Esophagus squamous epithelium (tissue), 5 donors: ENCODE data around the gene KIF17. TPM values are rescaled to one million over a fixed set of nuclear protein-coding genes. Genes with fewer than 3 reads are reported as not detected.

Source experiments
- DNase-seq: peaks from one replicate; lab custom pipeline; 2025; lab: John Stamatoyannopoulos, UW
- H3K27ac ChIP-seq, 4 donors: fragments of 200-600 bp; sonication (generic); one replicate each; pipeline ENCODE4 v1.5.1; 2016 to 2019; ENCODE audit warnings: mild to moderate bottlenecking in 1 of 4
- H3K27me3 ChIP-seq, 4 donors: fragments of 200-600 bp; sonication (generic); 1 replicate in 3 of 4; 2 replicates in 1 of 4; pipeline versions ENCODE4 v1.5.1 to v1.6.0; 2017 to 2021; ENCODE audit warnings: antibody characterized with exemption in 1 of 4
- H3K36me3 ChIP-seq, 3 donors: fragments of 200-600 bp; sonication (generic); one replicate each; pipeline ENCODE4 v1.5.1; 2016 to 2019
- H3K4me1 ChIP-seq, 3 donors: fragments of 200-600 bp; sonication (generic); one replicate each; pipeline ENCODE4 v1.5.1; 2017 to 2019
- H3K4me3 ChIP-seq, 4 donors: fragments of 200-600 bp; sonication (generic); 1 replicate in 3 of 4; 2 replicates in 1 of 4; pipeline ENCODE4 v1.5.1; 2016 to 2019; ENCODE audit warnings: mild to moderate bottlenecking in 2 of 4, moderate library complexity in 1 of 4
- H3K9me3 ChIP-seq, 3 donors: fragments of 200-600 bp; sonication (generic); one replicate each; pipeline ENCODE4 v1.5.1; 2016 to 2019
- POLR2A ChIP-seq, 4 donors: fragments of 450-650 bp; IDR thresholded peaks; one replicate each; pipeline ENCODE4 v1.6.1; 2017; ENCODE audit warnings: antibody characterized with exemption in 4 of 4, mild to moderate bottlenecking in 4 of 4, moderate library complexity in 3 of 4
- WGBS, 2 donors: methylation state at CpG; one replicate each; pipeline ENCODE4 v1.1.5; 2018; 5-methylcytosine and 5-hydroxymethylcytosine counted together
- intact Hi-C: fragments of 100-400 bp; cut with DNase I; formaldehyde crosslinking; loops from one replicate; pipeline ENCODE4 v1.15.0; 2022
- total RNA-seq, 4 donors: library from RNA; depleted of rRNA; stranded (reverse); fragments of >200 nt; gene quantifications; one replicate each; pipeline ENCODE4 v1.1.0, GENCODE V29; 2016
- TF ChIP-seq, protein P1 (sequence below), 6 experiments: fragments of 450-650 bp in 4 of 6; fragments of 200-600 bp in 2 of 6; sonication (generic) in 2 of 6; IDR thresholded peaks; one replicate each; pipeline ENCODE4 v1.5.1; 2016 to 2019; ENCODE audit warnings: antibody characterized with exemption in 6 of 6, mild to moderate bottlenecking in 4 of 6, moderate library complexity in 4 of 6
- donor health status: DM: yes; HTN: yes; CAD: no.

The KIF17 gene
- total RNA-seq = 1 to 10 TPM in 1 of 4 donors, under 1 TPM in 2, not detected in 1; 0.57 to 1.9 (median 0.85) TPM

DNA sequence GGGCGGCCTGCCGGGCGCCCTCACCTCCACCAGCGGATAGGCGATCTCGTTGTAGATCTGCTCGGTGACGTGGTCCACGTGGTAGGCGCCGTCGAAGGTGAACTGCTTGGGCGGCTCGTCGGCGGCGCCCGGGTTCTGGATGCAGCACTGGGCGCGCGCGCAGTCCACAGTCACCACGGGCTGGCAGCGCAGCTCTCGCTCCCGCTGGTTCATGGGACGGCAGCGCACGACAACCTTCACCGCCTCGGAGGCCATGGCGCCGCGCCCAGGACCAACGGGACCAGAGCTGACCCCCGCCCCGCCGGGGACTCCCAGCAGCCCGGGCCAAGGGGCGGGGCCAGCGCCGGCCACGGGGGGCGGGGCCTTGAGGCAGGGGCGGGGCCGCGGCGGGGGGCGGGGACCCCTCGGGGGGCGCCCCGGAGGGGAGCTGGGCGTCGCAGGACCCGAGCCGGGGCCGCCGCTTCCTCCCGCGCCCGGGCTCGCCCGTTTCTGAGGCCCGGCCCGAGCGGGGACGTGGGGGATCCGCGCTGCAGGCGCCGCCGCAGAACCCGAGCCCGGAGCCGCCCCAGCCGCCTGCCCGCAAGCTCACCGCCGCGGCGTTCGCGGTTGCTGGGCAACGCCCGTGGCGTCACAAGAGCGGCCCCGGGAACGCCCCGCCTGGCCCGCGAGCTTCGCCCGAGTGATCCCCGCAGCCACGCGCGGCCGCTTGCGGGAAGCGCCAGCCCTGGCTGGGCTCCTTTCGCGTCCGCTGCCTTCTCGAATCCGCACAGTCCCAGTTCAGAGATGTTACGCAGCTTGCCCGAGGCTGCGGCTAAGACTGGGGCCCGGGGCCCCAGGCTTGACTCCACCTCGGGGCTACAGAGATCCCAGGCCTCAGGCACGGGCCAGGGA, at the start of gene KIF17:
Gene KIF17 (minus strand): TSS at position 556 of the 891 bp plus-strand sequence. CDS start 301 bp downstream, at position 255.
- Histone ChIP-seq H3K27me3 (peaks cover 0 to 40% (median 0%) of the 10 kb centered on the region in 4 donors), H3K9me3 (no peaks in the 10 kb centered on the region), H3K36me3 (no peaks in the 10 kb centered on the region), H3K4me1 (peaks cover 4 to 15% (median 12%) of the 10 kb centered on the region in 3 donors), H3K27ac (no peak within 1 kb of the TSS), H3K4me3 (peak within 1 kb of the TSS; percentile 31 to 69 (median 48))
- 0% methylated on average over 1 to 10 of the region's 112 CpGs for WGBS, 2 donors
- intact Hi-C loops = no loop called here
- no peak for DNase-seq
- no peak for TF ChIP-seq POLR2A (IDR thresholded peaks at IDR 0.05)
- TF ChIP-seq, protein P1, sequence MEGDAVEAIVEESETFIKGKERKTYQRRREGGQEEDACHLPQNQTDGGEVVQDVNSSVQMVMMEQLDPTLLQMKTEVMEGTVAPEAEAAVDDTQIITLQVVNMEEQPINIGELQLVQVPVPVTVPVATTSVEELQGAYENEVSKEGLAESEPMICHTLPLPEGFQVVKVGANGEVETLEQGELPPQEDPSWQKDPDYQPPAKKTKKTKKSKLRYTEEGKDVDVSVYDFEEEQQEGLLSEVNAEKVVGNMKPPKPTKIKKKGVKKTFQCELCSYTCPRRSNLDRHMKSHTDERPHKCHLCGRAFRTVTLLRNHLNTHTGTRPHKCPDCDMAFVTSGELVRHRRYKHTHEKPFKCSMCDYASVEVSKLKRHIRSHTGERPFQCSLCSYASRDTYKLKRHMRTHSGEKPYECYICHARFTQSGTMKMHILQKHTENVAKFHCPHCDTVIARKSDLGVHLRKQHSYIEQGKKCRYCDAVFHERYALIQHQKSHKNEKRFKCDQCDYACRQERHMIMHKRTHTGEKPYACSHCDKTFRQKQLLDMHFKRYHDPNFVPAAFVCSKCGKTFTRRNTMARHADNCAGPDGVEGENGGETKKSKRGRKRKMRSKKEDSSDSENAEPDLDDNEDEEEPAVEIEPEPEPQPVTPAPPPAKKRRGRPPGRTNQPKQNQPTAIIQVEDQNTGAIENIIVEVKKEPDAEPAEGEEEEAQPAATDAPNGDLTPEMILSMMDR (IDR thresholded peaks at IDR 0.05) = no peak

DNA sequence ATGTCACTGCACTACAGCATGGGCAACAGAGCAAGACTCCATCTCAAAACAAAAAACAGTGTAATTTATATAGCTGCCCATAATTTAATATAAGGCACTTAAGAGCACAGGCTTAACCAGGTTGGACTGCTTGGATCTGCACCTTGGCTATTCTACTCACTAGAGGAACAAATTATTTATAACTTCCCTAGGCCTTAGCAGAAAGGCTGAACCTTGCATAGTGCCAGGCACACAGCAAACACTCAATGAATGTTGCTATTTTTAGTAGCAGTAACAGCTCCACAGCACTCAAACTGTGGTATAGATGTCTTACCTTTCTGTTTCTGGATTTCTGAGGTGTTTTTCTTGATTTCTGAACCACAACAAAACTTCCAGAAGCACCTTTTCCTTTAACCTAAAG, 49.5 kb upstream of the KIF17 start:
- no peaks in the 10 kb centered on the region for H3K4me1 ChIP-seq
- intact Hi-C loops = no loop called here
- TF ChIP-seq, protein P1 (IDR thresholded peaks at IDR 0.05) = no peak
- no peak for TF ChIP-seq POLR2A (IDR thresholded peaks at IDR 0.05)
- peaks cover 9 to 100% (median 73%) of the 10 kb centered on the region in 3 donors for H3K36me3 ChIP-seq
- no peaks in the 10 kb centered on the region for H3K27me3 ChIP-seq
- DNase-seq = no peak
- H3K27ac ChIP-seq = no peak overlapping the region
- no peak overlapping the region for H3K4me3 ChIP-seq
- H3K9me3 ChIP-seq = no peaks in the 10 kb centered on the region

DNA sequence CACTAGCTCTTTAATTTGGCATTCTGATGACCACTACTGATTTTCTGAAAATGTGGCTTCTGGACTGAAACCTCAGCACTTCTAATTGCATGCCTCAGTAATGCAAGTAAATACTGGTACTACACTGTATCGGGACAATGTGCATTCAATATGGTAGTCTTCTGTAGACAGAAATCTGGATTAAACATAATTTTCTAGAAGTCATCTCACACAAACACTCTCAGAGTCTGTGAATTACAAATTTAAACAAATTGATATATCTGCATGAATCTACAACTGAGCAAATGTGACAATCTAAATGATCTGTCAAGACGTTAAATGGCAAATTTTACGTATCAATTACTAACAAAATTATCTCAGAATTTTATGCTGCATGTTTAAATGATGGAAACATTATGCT, 45.6 kb upstream of the KIF17 start:
- Histone ChIP-seq H3K27ac (no peak overlapping the region), H3K4me1 (no peaks in the 10 kb centered on the region), H3K4me3 (no peak overlapping the region), H3K36me3 (peaks cover 21 to 100% (median 70%) of the 10 kb centered on the region in 3 donors), H3K9me3 (no peaks in the 10 kb centered on the region), H3K27me3 (no peaks in the 10 kb centered on the region)
- WGBS, 2 donors = 96 to 98% methylated on average over 3 of the region's 3 CpGs
- intact Hi-C loops = no loop called here
- no peak for TF ChIP-seq POLR2A (IDR thresholded peaks at IDR 0.05)
- TF ChIP-seq, protein P1 (IDR thresholded peaks at IDR 0.05) = no peak
- no peak for DNase-seq

DNA sequence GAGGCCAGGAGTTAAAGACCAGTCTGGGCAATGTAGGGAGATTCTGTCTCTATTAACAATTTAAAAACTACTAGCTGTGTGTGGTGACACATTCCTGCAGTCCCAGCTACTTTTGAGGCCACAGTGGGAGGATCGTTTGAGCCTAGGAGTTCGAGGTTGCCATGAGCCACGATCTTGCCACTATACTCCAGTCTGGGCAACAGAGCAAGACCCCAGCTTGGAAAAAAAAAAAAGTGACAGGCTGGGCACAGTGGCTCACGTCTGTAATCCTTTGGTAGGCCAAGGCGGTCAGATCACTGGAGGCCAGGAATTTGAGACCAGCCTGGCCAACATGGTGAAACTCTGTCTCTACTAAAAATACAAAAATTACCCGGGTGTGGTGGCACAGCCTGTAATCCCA, 42.5 kb upstream of the KIF17 start:
- Histone ChIP-seq H3K4me1 (no peaks in the 10 kb centered on the region), H3K27ac (no peak overlapping the region), H3K9me3 (no peaks in the 10 kb centered on the region), H3K4me3 (no peak overlapping the region), H3K36me3 (peaks cover 35 to 100% (median 74%) of the 10 kb centered on the region in 3 donors), H3K27me3 (no peaks in the 10 kb centered on the region)
- 92 to 94% methylated on average over 2 to 6 of the region's 6 CpGs for WGBS, 2 donors
- no peak for DNase-seq
- no peak for TF ChIP-seq POLR2A (IDR thresholded peaks at IDR 0.05)
- TF ChIP-seq, protein P1 (IDR thresholded peaks at IDR 0.05) = no peak
- intact Hi-C loops = no loop called here

DNA sequence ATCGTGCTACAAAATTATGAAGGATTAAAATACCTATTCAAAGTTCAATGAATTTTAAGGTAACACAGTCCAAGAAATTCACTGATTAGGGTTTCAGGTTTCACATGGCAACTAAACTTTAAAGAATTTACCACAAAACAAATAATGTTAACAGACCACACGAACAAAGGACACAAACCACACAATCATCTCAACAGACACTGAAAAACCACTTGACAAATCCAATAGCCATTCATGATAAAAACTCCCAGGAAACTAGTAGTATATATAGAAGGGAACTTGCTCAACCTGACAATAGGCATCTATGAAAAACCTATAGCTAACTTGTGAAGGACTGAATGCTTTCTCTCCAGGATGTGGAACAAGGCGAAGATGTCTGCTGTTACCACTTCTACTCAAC, 35.8 kb upstream of the KIF17 start:
- H3K27me3 ChIP-seq = no peaks in the 10 kb centered on the region
- no peaks in the 10 kb centered on the region for H3K9me3 ChIP-seq
- intact Hi-C loops = no loop called here
- H3K36me3 ChIP-seq = peaks cover 14 to 100% (median 55%) of the 10 kb centered on the region in 3 donors
- no peak for DNase-seq
- no peak overlapping the region for H3K4me3 ChIP-seq
- no peak overlapping the region for H3K27ac ChIP-seq
- H3K4me1 ChIP-seq = no peaks in the 10 kb centered on the region
- TF ChIP-seq POLR2A (IDR thresholded peaks at IDR 0.05) = no peak
- TF ChIP-seq, protein P1 (IDR thresholded peaks at IDR 0.05) = no peak
- 83 to 86% methylated on average over 3 of the region's 3 CpGs for WGBS, 2 donors
